Neural progenitor cell (in vitro differentiated cells): ENCODE results near the gene CAPN15.

Source experiments
- EZH2 ChIP-seq: fragments of 200-600 bp; sonication (generic); IDR thresholded peaks from 2 replicates; pipeline ENCODE4 v1.6.1; 2017; ENCODE audit warnings: antibody characterized with exemption, mild to moderate bottlenecking, moderate library complexity
- EZH2phosphoT487 ChIP-seq: fragments of 200-600 bp; sonication (generic); IDR thresholded peaks from 2 replicates; pipeline ENCODE4 v1.6.1; 2017; ENCODE audit warnings: antibody characterized with exemption
- TF ChIP-seq, protein P1 (sequence below): fragments of 200-600 bp; sonication (generic); IDR thresholded peaks from 2 replicates; pipeline ENCODE4 v1.5.1; 2017; ENCODE audit warnings: antibody characterized with exemption, mild to moderate bottlenecking

- TF ChIP-seq, protein P1, sequence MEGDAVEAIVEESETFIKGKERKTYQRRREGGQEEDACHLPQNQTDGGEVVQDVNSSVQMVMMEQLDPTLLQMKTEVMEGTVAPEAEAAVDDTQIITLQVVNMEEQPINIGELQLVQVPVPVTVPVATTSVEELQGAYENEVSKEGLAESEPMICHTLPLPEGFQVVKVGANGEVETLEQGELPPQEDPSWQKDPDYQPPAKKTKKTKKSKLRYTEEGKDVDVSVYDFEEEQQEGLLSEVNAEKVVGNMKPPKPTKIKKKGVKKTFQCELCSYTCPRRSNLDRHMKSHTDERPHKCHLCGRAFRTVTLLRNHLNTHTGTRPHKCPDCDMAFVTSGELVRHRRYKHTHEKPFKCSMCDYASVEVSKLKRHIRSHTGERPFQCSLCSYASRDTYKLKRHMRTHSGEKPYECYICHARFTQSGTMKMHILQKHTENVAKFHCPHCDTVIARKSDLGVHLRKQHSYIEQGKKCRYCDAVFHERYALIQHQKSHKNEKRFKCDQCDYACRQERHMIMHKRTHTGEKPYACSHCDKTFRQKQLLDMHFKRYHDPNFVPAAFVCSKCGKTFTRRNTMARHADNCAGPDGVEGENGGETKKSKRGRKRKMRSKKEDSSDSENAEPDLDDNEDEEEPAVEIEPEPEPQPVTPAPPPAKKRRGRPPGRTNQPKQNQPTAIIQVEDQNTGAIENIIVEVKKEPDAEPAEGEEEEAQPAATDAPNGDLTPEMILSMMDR, result no peak
- no peak for TF ChIP-seq EZH2
- no peak for TF ChIP-seq EZH2phosphoT487
These were observed 35.2 kb upstream of the CAPN15 start for GRCh38 chr16:492211-492875.
